SK-N-SH (cell line): ENCODE measurements around the gene NANOGP8. TPM values are rescaled to one million over a fixed set of nuclear protein-coding genes. Genes with fewer than 3 reads are reported as not detected.

ENCODE experiments used
- CTCF ChIA-PET: fragments of 300-600, 350-600 bp; formaldehyde crosslinking; extraction: SDS; loops from one replicate; lab custom pipeline; 2021; lab: Yijun Ruan, JAX
- POLR2A ChIA-PET: fragments of 350-600 bp; sonication (Branson Sonifier 250); formaldehyde crosslinking; extraction: SDS; loops from one replicate; lab custom pipeline; 2020; ENCODE audit warnings: antibody characterized with exemption, inconsistent platforms; lab: Yijun Ruan, JAX
- DNase-seq: peaks from one replicate; pipeline ENCODE4 v3.0.0; 2012
- H2AFZ ChIP-seq: fragments of 200-600 bp; sonication (generic); 2 replicates; pipeline ENCODE4 v1.8.1; 2016; ENCODE audit warnings: antibody characterized with exemption, mild to moderate bottlenecking, low read depth
- H3F3A ChIP-seq: fragments of 200-600 bp; sonication (generic); replicated peaks from 2 replicates; pipeline ENCODE3; 2016; ENCODE audit warnings: antibody characterized with exemption, mild to moderate bottlenecking; ENCODE audit not compliant: insufficient read depth
- H3K27ac ChIP-seq, 2 experiments: fragments of 200-500 bp in 1 of 2; fragments of 200-600 bp in 1 of 2; sonication (Bioruptor generic) in 1 of 2; sonication (generic), shearing (Covaris generic) in 1 of 2; 2 replicates each; pipeline versions ENCODE4 v1.5.1 to v1.6.1; 2014 to 2016; ENCODE audit warnings: low read depth in 2 of 2, inconsistent platforms in 1 of 2, low read length in 1 of 2, mild to moderate bottlenecking in 1 of 2, mixed read lengths in 1 of 2
- H3K27me3 ChIP-seq: fragments of 200-600 bp; sonication (generic), shearing (Covaris generic); 2 replicates; pipeline ENCODE4 v1.6.1; 2016; ENCODE audit warnings: mixed run types; ENCODE audit not compliant: insufficient read depth
- H3K36me3 ChIP-seq, 2 experiments: fragments of 200-500 bp in 1 of 2; fragments of 200-600 bp in 1 of 2; sonication (Bioruptor generic) in 1 of 2; sonication (generic) in 1 of 2; replicated peaks in 1 of 2; 2 replicates each; pipeline versions ENCODE3 to v1.5.1; 2014 to 2016; ENCODE audit warnings: low read length in 1 of 2, mild to moderate bottlenecking in 1 of 2; ENCODE audit not compliant: insufficient read depth in 2 of 2, control insufficient read depth in 1 of 2
- H3K4me1 ChIP-seq, 2 experiments: fragments of 200-500 bp in 1 of 2; fragments of 200-600 bp in 1 of 2; sonication (Bioruptor generic) in 1 of 2; sonication (generic), shearing (Covaris generic) in 1 of 2; 2 replicates each; pipeline versions ENCODE4 v1.5.1 to v1.6.1; 2014 to 2016; ENCODE audit warnings: low read depth in 1 of 2, low read length in 1 of 2, mixed run types in 1 of 2; ENCODE audit not compliant: insufficient read depth in 2 of 2, control insufficient read depth in 1 of 2
- H3K4me2 ChIP-seq: fragments of 200-600 bp; sonication (generic), shearing (Covaris generic); 2 replicates; pipeline ENCODE4 v1.6.1; 2017; ENCODE audit warnings: mixed run types
- H3K4me3 ChIP-seq, 2 experiments: fragments of 200-500 bp in 1 of 2; fragments of 200-600 bp in 1 of 2; sonication (Bioruptor generic) in 1 of 2; sonication (generic), shearing (Covaris generic) in 1 of 2; 2 replicates each; pipeline versions ENCODE4 v1.5.1 to v1.8.1; 2014 to 2016; ENCODE audit warnings: low read depth in 2 of 2, inconsistent platforms in 1 of 2, low read length in 1 of 2, mild to moderate bottlenecking in 1 of 2, mixed read lengths in 1 of 2, moderate library complexity in 1 of 2
- H3K79me2 ChIP-seq: fragments of 200-600 bp; sonication (generic); 2 replicates; pipeline ENCODE4 v1.8.1; 2017; ENCODE audit warnings: mild to moderate bottlenecking; ENCODE audit not compliant: insufficient read depth
- H3K9ac ChIP-seq: fragments of 200-600 bp; sonication (generic); 2 replicates; pipeline ENCODE4 v1.6.1; 2017; ENCODE audit warnings: mixed run types
- H3K9me2 ChIP-seq: fragments of 200-600 bp; sonication (generic); 2 replicates; pipeline ENCODE4 v1.6.1; 2017; ENCODE audit warnings: mixed run types
- H3K9me3 ChIP-seq: fragments of 200-600 bp; sonication (generic); 2 replicates; pipeline ENCODE4 v1.6.1; 2017; ENCODE audit warnings: mixed run types, mild to moderate bottlenecking, moderate library complexity
- H4K20me1 ChIP-seq: fragments of 200-600 bp; sonication (generic); 2 replicates; pipeline ENCODE4 v1.6.1; 2017; ENCODE audit warnings: mild to moderate bottlenecking, mixed run types; ENCODE audit not compliant: insufficient read depth
- CTCF ChIP-seq: fragments of 200-600 bp; sonication (generic); IDR thresholded peaks from 2 replicates; pipeline ENCODE4 v1.6.1; 2017; ENCODE audit warnings: antibody characterized with exemption, mild to moderate bottlenecking, moderate library complexity
- FOSL2 ChIP-seq: IDR thresholded peaks from 2 replicates; pipeline ENCODE4 v1.4.0; 2012; ENCODE audit warnings: low read depth, mild to moderate bottlenecking, moderate library complexity, borderline replicate concordance
- FOXM1 ChIP-seq: IDR thresholded peaks from 2 replicates; pipeline ENCODE4 v1.4.0; 2012; ENCODE audit warnings: low read depth, mild to moderate bottlenecking
- MAX ChIP-seq: IDR thresholded peaks from 2 replicates; pipeline ENCODE4 v1.4.0; 2012; ENCODE audit warnings: low read depth
- PBX3 ChIP-seq: IDR thresholded peaks from 2 replicates; pipeline ENCODE4; 2012
- USF2 ChIP-seq: fragments of 150-350 bp; IDR thresholded peaks from 2 replicates; pipeline ENCODE4 v1.6.1; 2017; ENCODE audit warnings: antibody characterized with exemption, low read length, low read depth, borderline replicate concordance
- WGBS: methylation state at CpG from one replicate; pipeline ENCODE4 v1.1.6; 2017; ENCODE audit warnings: low lambda C conversion rate; 5-methylcytosine and 5-hydroxymethylcytosine counted together
- polyA plus RNA-seq, 3 experiments: library from polyadenylated mRNA; depleted of rRNA; stranded (reverse); fragments of >200 nt; gene quantifications; 2 replicates each; pipeline ENCODE4 v1.2.3, GENCODE V29; 2012

The NANOGP8 gene
- polyA plus RNA-seq, 1 of the 3 experiments (the other 2 are of a cell fraction): not detected

- no peak for DNase-seq
- CTCF ChIA-PET: no interaction called here
- Histone ChIP-seq H3K27ac (no peak overlapping the region), H3K4me3 (no peak overlapping the region), H3K4me1 (no peaks in the 10 kb centered on the region; a peak in 1 of 4 replicates), H4K20me1 (no peaks in the 10 kb centered on the region), H3K27me3 (no peaks in the 10 kb centered on the region), H3F3A (no peaks in the 10 kb centered on the region), H3K9me2 (no peaks in the 10 kb centered on the region), H3K9ac (no peak overlapping the region), H3K79me2 (no peaks in the 10 kb centered on the region), H3K4me2 (no peak overlapping the region), H3K36me3 (no peaks in the 10 kb centered on the region), H3K9me3 (no peaks in the 10 kb centered on the region), H2AFZ (no peak overlapping the region)
- WGBS: 61% methylated on average over 1 of the region's 1 CpG
- TF ChIP-seq USF2: no peak
- POLR2A ChIA-PET: no interaction called here
These were observed 41.1 kb upstream of the NANOGP8 start for GRCh38 chr15:35126236-35126635.

GRCh38 chr15:35123743-35124142 is 38.6 kb upstream of the NANOGP8 start:
- ChIA-PET CTCF (interaction anchor here (0.7 kb wide), 2 partner anchors 27 to 148 kb away, joined by 3 read pairs; no protein-coding TSS in a partner anchor), POLR2A (no interaction called here)
- no peaks in the 10 kb centered on the region for H3K27me3 ChIP-seq
- no peak overlapping the region for H3K4me2 ChIP-seq
- no peak overlapping the region for H3K4me3 ChIP-seq
- H3K79me2 ChIP-seq: no peaks in the 10 kb centered on the region
- no peaks in the 10 kb centered on the region for H4K20me1 ChIP-seq
- no peaks in the 10 kb centered on the region for H3F3A ChIP-seq
- no peaks in the 10 kb centered on the region for H3K36me3 ChIP-seq
- TF ChIP-seq USF2: no peak
- TF ChIP-seq MAX: no peak
- TF ChIP-seq CTCF: no peak
- TF ChIP-seq FOXM1: no peak
- TF ChIP-seq PBX3: peak; percentile 44
- TF ChIP-seq FOSL2: no peak
- H3K4me1 ChIP-seq: no peaks in the 10 kb centered on the region; a peak in 1 of 4 replicates
- H3K9ac ChIP-seq: no peak overlapping the region
- no peaks in the 10 kb centered on the region for H3K9me2 ChIP-seq
- no peaks in the 10 kb centered on the region for H3K9me3 ChIP-seq
- H3K27ac ChIP-seq: no peak overlapping the region
- no peak for DNase-seq
- no peak overlapping the region for H2AFZ ChIP-seq
